Subcutaneous abdominal adipose tissue (tissue), 5 donors: ENCODE results near the gene NRIP2.

Source experiments
- H3K27ac ChIP-seq: one replicate; pipeline ENCODE4 v1.7.0; 2013; ENCODE audit warnings: low read depth, mild to moderate bottlenecking, inconsistent platforms, low read length, moderate library complexity
- H3K27me3 ChIP-seq, 5 donors: one replicate each; pipeline ENCODE4 v1.7.0; 2013; ENCODE audit warnings: low read length in 5 of 5, inconsistent platforms in 1 of 5; ENCODE audit not compliant: control insufficient read depth in 5 of 5, insufficient read depth in 4 of 5
- H3K36me3 ChIP-seq, 5 donors: one replicate each; pipeline ENCODE4 v1.7.0; 2013; ENCODE audit warnings: low read length in 5 of 5; ENCODE audit not compliant: control insufficient read depth in 5 of 5, insufficient read depth in 5 of 5
- H3K4me1 ChIP-seq, 5 donors: one replicate each; pipeline ENCODE4 v1.7.0; 2013; ENCODE audit warnings: low read length in 5 of 5, mild to moderate bottlenecking in 3 of 5, moderate library complexity in 1 of 5; ENCODE audit not compliant: control insufficient read depth in 5 of 5, insufficient read depth in 5 of 5
- H3K4me3 ChIP-seq, 5 donors: one replicate each; pipeline ENCODE4 v1.7.0; 2013; ENCODE audit warnings: low read length in 5 of 5, low read depth in 1 of 5
- H3K9ac ChIP-seq, 5 donors: one replicate each; pipeline ENCODE4 v1.7.0; 2013; ENCODE audit warnings: low read length in 5 of 5, mild to moderate bottlenecking in 4 of 5, moderate library complexity in 3 of 5
- H3K9me3 ChIP-seq, 5 donors: one replicate each; pipeline ENCODE4 v1.7.0; 2013; ENCODE audit warnings: low read length in 5 of 5; ENCODE audit not compliant: control insufficient read depth in 5 of 5
- donor health status: healthy.
- donor health status: healthy.
- donor health status: healthy.
- donor health status: healthy.
- donor health status: healthy.

Gene NRIP2

GRCh38 chr12:2783936-2784600 lies 50.8 kb downstream of the NRIP2 start:
- Histone ChIP-seq H3K27me3 (no peaks in the 10 kb centered on the region), H3K4me1 (peaks cover 0 to 10% (median 6%) of the 10 kb centered on the region in 5 donors), H3K9ac (peak overlapping the region in 1 of 5 donors; percentile 11), H3K36me3 (no peaks in the 10 kb centered on the region), H3K9me3 (no peaks in the 10 kb centered on the region), H3K4me3 (peak overlapping the region; percentile 32 to 59 (median 51)), H3K27ac (no peak overlapping the region)

DNA sequence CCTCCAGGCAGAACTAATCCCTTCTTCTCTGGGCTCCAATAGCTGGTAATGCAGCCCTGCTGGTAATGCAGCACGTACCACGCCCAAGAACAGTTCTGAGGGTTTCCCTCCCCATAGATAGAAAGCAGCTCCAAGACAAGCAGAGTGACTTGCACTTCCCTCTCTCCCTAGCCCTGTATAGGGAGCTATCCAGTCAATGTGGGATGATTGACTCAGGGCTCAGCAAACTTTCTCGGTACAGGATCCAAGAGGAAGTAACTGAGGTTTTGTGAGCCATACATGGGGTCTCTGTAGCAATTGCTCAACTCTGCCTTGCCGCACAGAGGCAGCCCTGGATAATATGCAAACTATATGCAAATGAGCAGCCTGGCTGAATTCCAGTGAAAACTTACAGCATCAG lies 55.6 kb downstream of the NRIP2 start:
- no peak overlapping the region for H3K9ac ChIP-seq
- H3K9me3 ChIP-seq = no peaks in the 10 kb centered on the region
- H3K36me3 ChIP-seq = no peaks in the 10 kb centered on the region
- no peak overlapping the region for H3K27ac ChIP-seq
- peaks cover 0 to 10% (median 6%) of the 10 kb centered on the region in 5 donors for H3K4me1 ChIP-seq
- H3K4me3 ChIP-seq = no peak overlapping the region
- H3K27me3 ChIP-seq = peaks cover 0 to 8% (median 4%) of the 10 kb centered on the region in 5 donors

DNA sequence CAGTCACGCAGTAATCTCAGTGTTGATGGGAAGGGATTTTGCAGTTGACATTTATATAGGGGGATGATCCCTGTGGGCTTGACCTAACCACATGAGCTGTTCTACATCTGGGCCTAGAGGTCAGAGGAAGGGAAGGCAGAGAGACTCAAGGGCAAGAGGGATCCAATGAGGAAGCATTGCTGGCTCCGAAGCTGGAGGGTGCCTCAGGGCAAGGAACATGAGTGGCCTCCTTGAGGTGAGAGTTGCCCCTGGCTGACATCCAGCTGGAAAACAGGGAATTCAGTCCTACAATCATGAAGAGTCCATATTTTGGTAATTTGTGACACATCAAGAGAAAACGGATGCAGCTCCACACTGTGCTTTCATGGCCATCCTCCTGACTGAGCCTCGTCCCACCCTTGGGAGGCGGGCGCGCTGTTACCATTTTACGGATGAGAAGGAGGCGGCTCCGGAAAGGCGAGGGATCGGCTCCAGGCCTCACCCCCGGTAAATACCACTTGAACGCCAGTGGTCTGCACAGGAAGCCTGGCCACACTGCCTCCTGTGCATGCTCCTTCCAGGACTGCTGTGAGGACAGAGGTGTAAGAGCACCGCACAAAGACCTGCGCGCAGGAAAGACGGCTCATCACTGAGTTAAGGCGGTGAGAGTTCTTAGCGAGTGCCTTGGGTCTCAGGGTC lies 58.6 kb downstream of the NRIP2 start:
- Histone ChIP-seq H3K36me3 (no peaks in the 10 kb centered on the region), H3K27ac (no peak overlapping the region), H3K27me3 (peaks cover 0 to 8% (median 4%) of the 10 kb centered on the region in 5 donors), H3K9me3 (no peaks in the 10 kb centered on the region), H3K9ac (no peak overlapping the region), H3K4me3 (no peak overlapping the region), H3K4me1 (no peaks in the 10 kb centered on the region)

- Histone ChIP-seq H3K4me3 (no peak overlapping the region), H3K9ac (no peak overlapping the region), H3K27ac (no peak overlapping the region)
Observed at GRCh38 chr12:2775431-2775830, 59.4 kb downstream of the NRIP2 start.

More at GRCh38 chr12:2775431-2775830, 59.4 kb downstream of the NRIP2 start:
- Histone ChIP-seq H3K36me3 (no peaks in the 10 kb centered on the region), H3K27me3 (peaks cover 0 to 8% (median 4%) of the 10 kb centered on the region in 5 donors), H3K9me3 (no peaks in the 10 kb centered on the region), H3K4me1 (no peaks in the 10 kb centered on the region)
